HepG2 (cell line): Measurements from ENCODE around the gene STRN3. TPM values are rescaled to one million over a fixed set of nuclear protein-coding genes. Genes with fewer than 3 reads are reported as not detected.

Experiments used
- ATF7 ChIP-seq, 2 experiments: fragments of 450-650 bp in 1 of 2; sonication (generic) in 1 of 2; formaldehyde crosslinking in 1 of 2; IDR thresholded peaks; 2 replicates each; pipeline versions ENCODE4 v1.4.0 to v1.6.1; 2016 to 2020; ENCODE audit warnings: antibody characterized with exemption in 1 of 2, mild to moderate bottlenecking in 1 of 2, missing genetic modification reagents in 1 of 2
- CAMTA2 ChIP-seq: sonication (generic); formaldehyde crosslinking; IDR thresholded peaks from 2 replicates; pipeline ENCODE4 v1.4.0; 2020; ENCODE audit warnings: mild to moderate bottlenecking, missing genetic modification reagents, borderline replicate concordance
- CBX1 ChIP-seq: IDR thresholded peaks from one replicate; pipeline ENCODE4 v1.6.1; 2016; ENCODE audit warnings: antibody characterized with exemption, low read depth
- CBX5 ChIP-seq: sonication (generic); formaldehyde crosslinking; IDR thresholded peaks from 2 replicates; pipeline ENCODE4 v1.4.0; 2020; ENCODE audit warnings: missing genetic modification reagents, borderline replicate concordance
- CEBPB ChIP-seq: IDR thresholded peaks from 2 replicates; pipeline ENCODE4 v1.6.1; 2011; ENCODE audit warnings: low read depth, low read length, improper control_type of control experiment, borderline replicate concordance
- DRAP1 ChIP-seq: IDR thresholded peaks from 2 replicates; pipeline ENCODE4 v1.6.1; 2016; ENCODE audit warnings: missing genetic modification reagents, missing compliant biosample characterization
- GTF2F1 ChIP-seq: fragments of 150-350 bp; IDR thresholded peaks from 2 replicates; pipeline ENCODE4 v1.6.1; 2014; ENCODE audit warnings: low read length
- HNF1A ChIP-seq, 2 experiments: sonication (generic) in 1 of 2; formaldehyde crosslinking in 1 of 2; IDR thresholded peaks; 2 replicates each; pipeline versions ENCODE4 v1.4.0 to v1.6.1; 2016 to 2020; ENCODE audit warnings: borderline replicate concordance in 1 of 2, low read depth in 1 of 2, mild to moderate bottlenecking in 1 of 2, missing genetic modification reagents in 1 of 2
- KDM1A ChIP-seq: IDR thresholded peaks from 2 replicates; pipeline ENCODE4 v1.6.1; 2016; ENCODE audit warnings: missing compliant biosample characterization
- NFIB ChIP-seq: sonication (generic); formaldehyde crosslinking; IDR thresholded peaks from 2 replicates; pipeline ENCODE4 v1.9.0; 2021; ENCODE audit warnings: missing genetic modification reagents, mild to moderate bottlenecking, borderline replicate concordance
- PAX8 ChIP-seq: sonication (generic); formaldehyde crosslinking; IDR thresholded peaks from 2 replicates; pipeline ENCODE4 v1.8.0; 2022; ENCODE audit warnings: mild to moderate bottlenecking, missing genetic modification reagents, borderline replicate concordance
- PHF21A ChIP-seq: sonication (generic); formaldehyde crosslinking; IDR thresholded peaks from 2 replicates; pipeline ENCODE4 v1.5.0; 2020; ENCODE audit warnings: mild to moderate bottlenecking, missing genetic modification reagents
- RFXAP ChIP-seq: sonication (generic); formaldehyde crosslinking; IDR thresholded peaks from 2 replicates; pipeline ENCODE4 v1.4.0; 2020; ENCODE audit warnings: missing genetic modification reagents, borderline replicate concordance
- SP2 ChIP-seq: sonication (generic); formaldehyde crosslinking; IDR thresholded peaks from 2 replicates; pipeline ENCODE4 v1.5.1; 2020; ENCODE audit warnings: mild to moderate bottlenecking, missing genetic modification reagents
- TAF1 ChIP-seq: sonication (generic); formaldehyde crosslinking; IDR thresholded peaks from 2 replicates; pipeline ENCODE4 v1.4.0; 2020; ENCODE audit warnings: missing genetic modification reagents
- TBP ChIP-seq: sonication (generic); formaldehyde crosslinking; IDR thresholded peaks from 2 replicates; pipeline ENCODE4 v1.5.0; 2020; ENCODE audit warnings: missing genetic modification reagents
- ZBTB39 ChIP-seq: sonication (generic); formaldehyde crosslinking; IDR thresholded peaks from 2 replicates; pipeline ENCODE4 v1.5.0; 2020; ENCODE audit warnings: missing genetic modification reagents
- ZC3H4 ChIP-seq: sonication (generic); formaldehyde crosslinking; IDR thresholded peaks from 2 replicates; pipeline ENCODE4 v1.4.0; 2020; ENCODE audit warnings: missing genetic modification reagents, borderline replicate concordance
- ZFP37 ChIP-seq: sonication (generic); formaldehyde crosslinking; IDR thresholded peaks from 2 replicates; pipeline ENCODE4 v1.4.0; 2020; ENCODE audit warnings: missing genetic modification reagents, borderline replicate concordance
- ZNF20 ChIP-seq: sonication (generic); formaldehyde crosslinking; IDR thresholded peaks from 2 replicates; pipeline ENCODE4 v1.4.0; 2020; ENCODE audit warnings: mild to moderate bottlenecking, moderate library complexity, missing genetic modification reagents
- ZNF317 ChIP-seq: sonication (generic); formaldehyde crosslinking; IDR thresholded peaks from 2 replicates; pipeline ENCODE4 v1.5.0; 2020; ENCODE audit warnings: mild to moderate bottlenecking, missing genetic modification reagents
- ZSCAN9 ChIP-seq: IDR thresholded peaks from 2 replicates; pipeline ENCODE4 v1.6.1; 2016; ENCODE audit warnings: borderline replicate concordance
- polyA plus RNA-seq, 8 experiments: library from polyadenylated mRNA; depleted of rRNA in 3 of 8; stranded (reverse) in 7 of 8; unstranded in 1 of 8; fragments of >200 nt; fragmentation: Illumina TruSeq in 4 of 8; extraction: Trizol in 4 of 8; gene quantifications; 2 replicates each; pipeline versions ENCODE4 v1.2.1 to v1.2.3, GENCODE V29; 2011 to 2016; ENCODE audit warnings: low read depth in 4 of 8, missing spikeins in 1 of 8, mixed read lengths in 1 of 8; ENCODE audit not compliant: insufficient read depth in 1 of 8
- total RNA-seq, 5 experiments: library from RNA; depleted of rRNA; stranded (reverse); fragments of >200 nt; fragmentation: Illumina TruSeq; extraction: Trizol; gene quantifications; 2 replicates each; pipeline ENCODE4 v1.2.3, GENCODE V29; 2016; ENCODE audit warnings: low read depth in 1 of 5
- TF ChIP-seq, protein P1 (sequence below): IDR thresholded peaks from 2 replicates; pipeline ENCODE4 v1.6.1; 2012; ENCODE audit warnings: inconsistent platforms

The STRN3 gene
- total and polyA plus RNA-seq, 2 of the 13 experiments (the other 11 are each of a cell fraction or from before 2014, with no cell fraction given), result 49.4 to 123 TPM

GRCh38 chr14:31026450-31027235 is 464 bp upstream of the STRN3 start (continued):
- TF ChIP-seq CEBPB (no peak), PHF21A (no peak), ZC3H4 (CRISPR knock-in tag) (peak; percentile 84; the same call in 1 of the 2 replicates), CAMTA2 (no peak; the same call in 1 of the 2 replicates), ATF7 (IDR thresholded peaks at IDR 0.05) (no peak), ATF7 (CRISPR knock-in tag; IDR thresholded peaks at IDR 0.05) (no peak), RFXAP (CRISPR knock-in tag) (no peak; the same call in 1 of the 2 replicates), ZFP37 (CRISPR knock-in tag) (peak; percentile 54; the same call in 1 of the 2 replicates), GTF2F1 (no peak; the same call in 1 of the 2 replicates), SP2 (CRISPR knock-in tag) (no peak; the same call in none of the 2 replicates), DRAP1 (CRISPR knock-in tag) (peak; percentile 89), TBP (CRISPR knock-in tag) (no peak), NFIB (CRISPR knock-in tag) (no peak; the same call in 1 of the 2 replicates), TAF1 (peak; percentile 73), ZSCAN9 (CRISPR knock-in tag) (no peak; the same call in 1 of the 2 replicates), ZBTB39 (no peak), HNF1A (IDR thresholded peaks at IDR 0.05; ENCODE audit: low read depth) (peak; percentile 32; the same call in 1 of the 2 replicates), HNF1A (CRISPR knock-in tag; IDR thresholded peaks at IDR 0.05; ENCODE audit: borderline replicate concordance) (peak; percentile 38; the same call in 1 of the 2 replicates), KDM1A (CRISPR knock-in tag) (no peak; the same call in none of the 2 replicates), ZNF317 (CRISPR knock-in tag) (peak; percentile 80), PAX8 (CRISPR knock-in tag) (peak; percentile 62; the same call in 1 of the 2 replicates), ZNF20 (CRISPR knock-in tag) (peak; percentile 76; the same call in 1 of the 2 replicates), CBX5 (CRISPR knock-in tag) (no peak), CBX1 (peak; percentile 66)
- TF ChIP-seq, protein P1, sequence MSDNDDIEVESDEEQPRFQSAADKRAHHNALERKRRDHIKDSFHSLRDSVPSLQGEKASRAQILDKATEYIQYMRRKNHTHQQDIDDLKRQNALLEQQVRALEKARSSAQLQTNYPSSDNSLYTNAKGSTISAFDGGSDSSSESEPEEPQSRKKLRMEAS, result no peak
